Right lobe of liver (tissue), 6 donors: ENCODE data around the gene KIAA0825. TPM values are rescaled to one million over a fixed set of nuclear protein-coding genes. Genes with fewer than 3 reads are reported as not detected.

Source experiments
- ATAC-seq, 4 donors: fragments of 200-7000 bp; cut with Tn5 transposase; one replicate each; pipeline ENCODE4 v1.9.1; 2020; ENCODE audit warnings: mild to moderate bottlenecking in 4 of 4, moderate library complexity in 4 of 4
- DNase-seq, 3 donors: peaks; one replicate each; pipeline ENCODE4 v3.0.0-alpha.2; 2020
- H3K27ac ChIP-seq, 3 donors: fragments of 200-600 bp; one replicate each; pipeline ENCODE4 v1.8.0; 2022
- H3K27me3 ChIP-seq, 2 donors: fragments of 200-600 bp; one replicate each; pipeline ENCODE4 v1.8.0; 2022
- H3K36me3 ChIP-seq, 4 donors: fragments of 200-600 bp; sonication (generic) in 1 of 4; one replicate each; pipeline versions ENCODE4 v1.5.1 to v1.8.0; 2017 to 2022; ENCODE audit warnings: control low read depth in 1 of 4
- H3K4me1 ChIP-seq, 4 donors: fragments of 200-600 bp; sonication (generic) in 1 of 4; one replicate each; pipeline versions ENCODE4 v1.5.1 to v1.8.0; 2017 to 2022; ENCODE audit warnings: control low read depth in 1 of 4
- H3K4me3 ChIP-seq, 3 donors: fragments of 200-600 bp; one replicate each; pipeline ENCODE4 v1.8.0; 2022
- H3K9me3 ChIP-seq, 4 donors: fragments of 200-600 bp; sonication (generic) in 1 of 4; one replicate each; pipeline versions ENCODE4 v1.5.1 to v1.8.0; 2017 to 2022; ENCODE audit warnings: control low read depth in 1 of 4
- CTCF ChIP-seq, 4 donors: fragments of 200-600 bp in 3 of 4; fragments of 450-650 bp in 1 of 4; IDR thresholded peaks; one replicate each; pipeline versions ENCODE4 v1.5.1 to v1.8.0; 2016 to 2022; ENCODE audit warnings: antibody characterized with exemption in 4 of 4, mild to moderate bottlenecking in 2 of 4
- POLR2A ChIP-seq: fragments of 450-650 bp; IDR thresholded peaks from one replicate; pipeline ENCODE4 v1.6.1; 2017; ENCODE audit warnings: antibody characterized with exemption, mild to moderate bottlenecking
- WGBS: methylation state at CpG from one replicate; pipeline ENCODE4 v1.1.6; 2018; ENCODE audit warnings: low coverage, low lambda C conversion rate; ENCODE audit not compliant: insufficient coverage; ENCODE audit errors: missing lambda C conversion rate; 5-methylcytosine and 5-hydroxymethylcytosine counted together
- intact Hi-C, 2 donors: fragments of 100-400 bp; cut with DNase I; formaldehyde crosslinking; loops; one replicate each; pipeline versions ENCODE4 v1.11.2 to v1.14.1; 2022
- total RNA-seq, 6 experiments: library from RNA; depleted of rRNA in 2 of 6; stranded (reverse); fragments of >200 nt in 2 of 6; fragmentation: NEBNext Ultra II Directional in 3 of 6; extraction: Animal tissue kit (Norgen Biotek cat#: 25700) in 3 of 6; gene quantifications; one replicate each; pipeline versions ENCODE4 v1.1.0 to v1.2.4, GENCODE V29; 2016 to 2023
- donor health status: DM: no; HTN: yes; CAD: no.
- donor health status: DM: no; HTN: no; CAD: no.
- donor health status: DM: no; HTN: no; CAD: no.
- donor health status: DM: no; HTN: yes; CAD: no.
- donor health status: DM: no; HTN: yes; CAD: no.

KIAA0825 gene
- total RNA-seq, 6 experiments from 2014 or later = 0.86 to 3.2 (median 1.7) TPM

GRCh38 chr5:94276751-94277150 is 341.7 kb downstream of the KIAA0825 start:
- no peak for TF ChIP-seq CTCF (IDR thresholded peaks at IDR 0.05)
- TF ChIP-seq POLR2A = no peak
- WGBS = 75% methylated on average over 1 of the region's 1 CpG

GRCh38 chr5:94276048-94276447 is 342.4 kb downstream of the KIAA0825 start:
- no peak for DNase-seq
- Histone ChIP-seq H3K27me3 (no peaks in the 10 kb centered on the region), H3K4me3 (no peak overlapping the region), H3K36me3 (no peaks in the 10 kb centered on the region), H3K9me3 (no peaks in the 10 kb centered on the region), H3K27ac (no peak overlapping the region), H3K4me1 (peaks cover 0 to 8% (median 0%) of the 10 kb centered on the region in 4 donors)
- intact Hi-C loops = no loop called here
- no peak for TF ChIP-seq CTCF (IDR thresholded peaks at IDR 0.05)
- ATAC-seq = peak in 3 of 4 donors; percentile 31 to 65 (median 34)
- WGBS = 11% methylated on average over 1 of the region's 1 CpG

More at GRCh38 chr5:94276751-94277150, 341.7 kb downstream of the KIAA0825 start:
- no peaks in the 10 kb centered on the region for H3K9me3 ChIP-seq
- no peaks in the 10 kb centered on the region for H3K27me3 ChIP-seq
- H3K4me1 ChIP-seq = peaks cover 0 to 8% (median 0%) of the 10 kb centered on the region in 4 donors
- H3K36me3 ChIP-seq = no peaks in the 10 kb centered on the region
- H3K27ac ChIP-seq = no peak overlapping the region
- ATAC-seq = peak in 2 of 4 donors; percentile 59 to 62
- intact Hi-C loops = no loop called here
- no peak for DNase-seq
- no peak overlapping the region for H3K4me3 ChIP-seq

GRCh38 chr5:94274707-94275106 is 343.7 kb downstream of the KIAA0825 start:
- Histone ChIP-seq H3K36me3 (no peaks in the 10 kb centered on the region), H3K9me3 (no peaks in the 10 kb centered on the region), H3K4me1 (peaks cover 0 to 8% (median 0%) of the 10 kb centered on the region in 4 donors), H3K4me3 (no peak overlapping the region), H3K27me3 (no peaks in the 10 kb centered on the region), H3K27ac (no peak overlapping the region)
- TF ChIP-seq CTCF (IDR thresholded peaks at IDR 0.05) = no peak
- no peak for TF ChIP-seq POLR2A
- DNase-seq (no peak), ATAC-seq (no peak)
- intact Hi-C loops = no loop called here
- WGBS = 89% methylated on average over 4 of the region's 4 CpGs

- H3K36me3 ChIP-seq = no peaks in the 10 kb centered on the region
- H3K9me3 ChIP-seq = peaks cover 0 to 4% (median 0%) of the 10 kb centered on the region in 4 donors
- TF ChIP-seq POLR2A (no peak), CTCF (IDR thresholded peaks at IDR 0.05) (no peak)
- H3K27ac ChIP-seq = no peak overlapping the region
- ATAC-seq = no peak
- H3K27me3 ChIP-seq = no peaks in the 10 kb centered on the region
- WGBS = 83% methylated on average over 2 of the region's 3 CpGs
- H3K4me3 ChIP-seq = no peak overlapping the region
- H3K4me1 ChIP-seq = no peaks in the 10 kb centered on the region
- intact Hi-C loops = no loop called here
- DNase-seq = no peak
These were observed 350.2 kb downstream of the KIAA0825 start for GRCh38 chr5:94268226-94268625.
